Upper lobe of left lung (tissue), 6 donors: ENCODE data around the gene TK1. TPM values are rescaled to one million over a fixed set of nuclear protein-coding genes. Genes with fewer than 3 reads are reported as not detected.
"Not testable (repeated sequence)": the region's sequence is repeated elsewhere in the genome, so short reads cannot be mapped to it uniquely, and the experiment has no call there.

ENCODE experiments used
- ATAC-seq, 2 donors: fragments of 200-7000 bp; cut with Tn5 transposase; one replicate each; pipeline ENCODE4 v1.9.1; 2022; ENCODE audit warnings: mild to moderate bottlenecking in 2 of 2, moderate library complexity in 2 of 2; ENCODE audit not compliant: low FRiP score in 2 of 2
- DNase-seq, 2 donors: peaks; one replicate each; pipeline ENCODE4 v3.0.0-alpha.2; 2019 to 2020
- H3K27ac ChIP-seq, 4 donors: fragments of 200-600 bp; sonication (generic); one replicate each; pipeline ENCODE4 v1.5.1; 2016 to 2019
- H3K27me3 ChIP-seq, 4 donors: fragments of 200-600 bp; sonication (generic); one replicate each; pipeline ENCODE4 v1.5.1; 2017 to 2019
- H3K36me3 ChIP-seq, 4 donors: fragments of 200-600 bp; sonication (generic); one replicate each; pipeline ENCODE4 v1.5.1; 2016 to 2019
- H3K4me1 ChIP-seq, 4 donors: fragments of 200-600 bp; sonication (generic); one replicate each; pipeline ENCODE4 v1.5.1; 2018 to 2019
- H3K4me3 ChIP-seq, 4 donors: fragments of 200-600 bp; sonication (generic); one replicate each; pipeline ENCODE4 v1.5.1; 2017 to 2019; ENCODE audit warnings: mild to moderate bottlenecking in 2 of 4, moderate library complexity in 1 of 4
- H3K9me3 ChIP-seq, 4 donors: fragments of 200-600 bp; sonication (generic); one replicate each; pipeline ENCODE4 v1.5.1; 2018 to 2019
- CTCF ChIP-seq, 6 experiments: fragments of 450-650 bp in 4 of 6; fragments of 200-600 bp in 2 of 6; sonication (generic) in 2 of 6; IDR thresholded peaks; one replicate each; pipeline ENCODE4 v1.5.1; 2016 to 2019; ENCODE audit warnings: antibody characterized with exemption in 6 of 6
- EP300 ChIP-seq, 4 donors: sonication (generic); formaldehyde crosslinking; IDR thresholded peaks; one replicate each; pipeline ENCODE4 v1.5.1; 2017; ENCODE audit warnings: antibody characterized with exemption in 4 of 4, control low read depth in 2 of 4
- POLR2A ChIP-seq, 4 donors: fragments of 450-650 bp; IDR thresholded peaks; one replicate each; pipeline ENCODE4 v1.5.1; 2016 to 2017; ENCODE audit warnings: antibody characterized with exemption in 4 of 4, mild to moderate bottlenecking in 2 of 4
- POLR2AphosphoS5 ChIP-seq, 2 donors: sonication (generic); formaldehyde crosslinking; IDR thresholded peaks; one replicate each; pipeline ENCODE4 v1.5.1; 2017; ENCODE audit warnings: antibody characterized with exemption in 2 of 2
- WGBS, 2 donors: methylation state at CpG; one replicate each; pipeline ENCODE4 v1.1.5; 2017 to 2018; 5-methylcytosine and 5-hydroxymethylcytosine counted together
- total RNA-seq, 6 donors: library from RNA; depleted of rRNA in 4 of 6; stranded (reverse); fragments of >200 nt in 4 of 6; gene quantifications; one replicate each; pipeline versions ENCODE4 v1.1.0 to v1.2.1, GENCODE V29; 2016 to 2021
- donor health status: DM: no; HTN: no; CAD: no; lungs with moderate emphysema.
- donor health status: DM: no; HTN: yes; CAD: no; lungs with severe emphysema.

The TK1 gene
- 10 to 100 TPM in 3 of 6 donors, 1 to 10 TPM in 3; 2.8 to 16.0 (median 9.0) TPM for total RNA-seq

GRCh38 chr17:78186692-78187595 lies at the start of gene TK1, which contains the start of gene AFMID:
Gene TK1, minus strand, starts transcription at chr17:78187052. Its CDS starts 58 bp downstream, at chr17:78186994.
Gene AFMID, plus strand, starts transcription at chr17:78187362. Its CDS starts 9 bp downstream, at chr17:78187371.
- Histone ChIP-seq H3K9me3 (no peaks in the 10 kb centered on the region), H3K27me3 (no peaks in the 10 kb centered on the region), H3K36me3 (peaks cover 0 to 16% (median 12%) of the 10 kb centered on the region in 4 donors), H3K4me3 (peak within 1 kb of the TSS; percentile 47 to 69 (median 66)), H3K27ac (peak within 1 kb of the TSS; percentile 63 to 88 (median 81)), H3K4me1 (peaks cover 25 to 59% (median 34%) of the 10 kb centered on the region in 4 donors)
- peak; percentile 98 for ATAC-seq
- TF ChIP-seq POLR2A (IDR thresholded peaks at IDR 0.05) (peak in 3 of 4 donors; percentile 27 to 83 (median 72)), EP300 (IDR thresholded peaks at IDR 0.05) (no peak), CTCF (IDR thresholded peaks at IDR 0.05) (peak; percentile 72 to 98 (median 94)), POLR2AphosphoS5 (IDR thresholded peaks at IDR 0.05) (peak; percentile 62 to 88)
- DNase-seq, result peak; percentile 98 to 99
- WGBS, 2 donors, result 8 to 9% methylated on average over 19 to 22 of the region's 57 CpGs

GRCh38 chr17:78235885-78236284 lies 49.0 kb upstream of the TK1 start:
- Histone ChIP-seq H3K27ac (no peak overlapping the region), H3K27me3 (peaks cover 0 to 21% (median 8%) of the 10 kb centered on the region in 4 donors), H3K36me3 (no peaks in the 10 kb centered on the region), H3K4me1 (peaks cover 0 to 20% (median 5%) of the 10 kb centered on the region in 4 donors), H3K4me3 (no peak overlapping the region), H3K9me3 (no peaks in the 10 kb centered on the region)
- DNase-seq, result no peak
- TF ChIP-seq POLR2AphosphoS5 (IDR thresholded peaks at IDR 0.05) (no peak), POLR2A (IDR thresholded peaks at IDR 0.05) (no peak), EP300 (IDR thresholded peaks at IDR 0.05) (no peak), CTCF (IDR thresholded peaks at IDR 0.05) (no peak)
- ATAC-seq, result no peak
- 90% methylated on average over 8 of the region's 8 CpGs; no CpG with 5 or more reads in 1 of the 2 donors for WGBS, 2 donors

- ATAC-seq, result not testable (repeated sequence)
These were observed 48.2 kb upstream of the TK1 start for GRCh38 chr17:78235022-78235421.

GRCh38 chr17:78234261-78234865 lies 47.5 kb upstream of the TK1 start:
- Histone ChIP-seq H3K36me3 (no peaks in the 10 kb centered on the region), H3K4me1 (peaks cover 0 to 19% (median 5%) of the 10 kb centered on the region in 4 donors), H3K27ac (peak overlapping the region in 1 of 4 donors; percentile 72), H3K4me3 (no peak overlapping the region), H3K9me3 (no peaks in the 10 kb centered on the region), H3K27me3 (peaks cover 0 to 22% (median 10%) of the 10 kb centered on the region in 4 donors)
- no peak for TF ChIP-seq POLR2A (IDR thresholded peaks at IDR 0.05)
- TF ChIP-seq POLR2AphosphoS5 (IDR thresholded peaks at IDR 0.05), result no peak
- no peak for TF ChIP-seq EP300 (IDR thresholded peaks at IDR 0.05)
- TF ChIP-seq CTCF (IDR thresholded peaks at IDR 0.05), result no peak
- DNase-seq, result no peak
- WGBS, 2 donors, result 86 to 93% methylated on average over 11 to 17 of the region's 17 CpGs
- no peak for ATAC-seq

More at GRCh38 chr17:78235022-78235421, 48.2 kb upstream of the TK1 start:
- not testable (repeated sequence) for H3K4me3 ChIP-seq, DNase-seq, H3K9me3 ChIP-seq, H3K36me3 ChIP-seq
- Histone ChIP-seq H3K27ac (peak overlapping the region in 1 of 4 donors; percentile 72), H3K4me1 (peaks cover 0 to 20% (median 5%) of the 10 kb centered on the region in 4 donors), H3K27me3 (peaks cover 0 to 22% (median 10%) of the 10 kb centered on the region in 4 donors)
- TF ChIP-seq POLR2AphosphoS5 (IDR thresholded peaks at IDR 0.05), result peak in 1 of 2 donors; percentile 7
- 80 to 81% methylated on average over 6 of the region's 6 CpGs for WGBS, 2 donors

- H3K4me3 ChIP-seq, result no peak overlapping the region
- no peak for ATAC-seq
- H3K27ac ChIP-seq, result no peak overlapping the region
- H3K4me1 ChIP-seq, result peaks cover 0 to 14% (median 5%) of the 10 kb centered on the region in 4 donors
- H3K27me3 ChIP-seq, result peaks cover 0 to 22% (median 10%) of the 10 kb centered on the region in 4 donors
- no peaks in the 10 kb centered on the region for H3K9me3 ChIP-seq
- no peaks in the 10 kb centered on the region for H3K36me3 ChIP-seq
- no peak for DNase-seq
- TF ChIP-seq POLR2AphosphoS5 (IDR thresholded peaks at IDR 0.05) (no peak), CTCF (IDR thresholded peaks at IDR 0.05) (no peak), POLR2A (IDR thresholded peaks at IDR 0.05) (no peak), EP300 (IDR thresholded peaks at IDR 0.05) (no peak)
- WGBS, 2 donors, result 91 to 92% methylated on average over 10 of the region's 10 CpGs
These were observed 46.8 kb upstream of the TK1 start for GRCh38 chr17:78233678-78234077.
